A549 (cell line): ENCODE measurements around the gene HAAO. TPM values are rescaled to one million over a fixed set of nuclear protein-coding genes. Genes with fewer than 3 reads are reported as not detected.

ENCODE experiments used
- ATAC-seq, 2 experiments: fragments of 200-7000 bp in 1 of 2; fragments of >200 bp in 1 of 2; cut with Nextera tagmentation in 1 of 2; cut with Tn5 transposase in 1 of 2; 3 replicates each; pipeline versions ENCODE4 v1.8.0 to v1.9.1; 2018 to 2020; ENCODE audit warnings: mild to moderate bottlenecking in 1 of 2, moderate library complexity in 1 of 2
- CTCF ChIA-PET: fragments of 300-600 bp; sonication (Branson Sonifier 250); formaldehyde crosslinking; extraction: SDS; loops from one replicate; lab custom pipeline; 2021; ENCODE audit warnings: antibody characterized with exemption, inconsistent platforms; lab: Yijun Ruan, JAX
- POLR2A ChIA-PET: fragments of 350-600 bp; formaldehyde crosslinking; extraction: SDS; loops from one replicate; lab custom pipeline; 2021; ENCODE audit warnings: antibody characterized with exemption, inconsistent platforms; lab: Yijun Ruan, JAX
- DNase-seq, 2 experiments: peaks; one replicate each; pipeline versions ENCODE4 v3.0.0 to v3.0.0-alpha.2; 2011 to 2016; ENCODE audit warnings: low read depth in 1 of 2, low spot score in 1 of 2
- FAIRE-seq: peaks from 2 replicates; lab custom pipeline; 2011; peaks lifted over from hg19 to GRCh38; lab: Jason Lieb, UNC
- H3K27ac ChIP-seq, 2 experiments: fragments of >200 bp; sonication (Bioruptor Twin); formaldehyde crosslinking; 3 replicates each; pipeline ENCODE4 v1.5.1; 2016 to 2017
- H3K4me1 ChIP-seq: fragments of >200 bp; sonication (Bioruptor Twin); formaldehyde crosslinking; 3 replicates; pipeline ENCODE4 v1.6.1; 2016
- H3K4me2 ChIP-seq: fragments of >200 bp; sonication (Bioruptor Twin); formaldehyde crosslinking; 3 replicates; pipeline ENCODE4 v1.6.1; 2016
- H3K4me3 ChIP-seq: fragments of >200 bp; sonication (Bioruptor Twin); formaldehyde crosslinking; 3 replicates; pipeline ENCODE4 v1.5.1; 2016
- H3K9me3 ChIP-seq: fragments of >200 bp; sonication (Bioruptor Twin); formaldehyde crosslinking; 3 replicates; pipeline ENCODE4 v1.6.1; 2016
- EHMT2 ChIP-seq: fragments of 200-600 bp; sonication (generic); IDR thresholded peaks from 2 replicates; pipeline ENCODE4 v1.6.1; 2016; ENCODE audit warnings: antibody characterized with exemption, low read depth, mild to moderate bottlenecking, moderate library complexity
- ESRRA ChIP-seq: fragments of 150-350 bp; IDR thresholded peaks from 2 replicates; pipeline ENCODE4 v1.6.1; 2014; ENCODE audit warnings: mild to moderate bottlenecking, low read length, borderline replicate concordance
- GATA3 ChIP-seq: IDR thresholded peaks from 2 replicates; pipeline ENCODE4 v1.6.1; 2012; ENCODE audit warnings: borderline replicate concordance
- HDAC2 ChIP-seq: fragments of 200-600 bp; sonication (generic); IDR thresholded peaks from 2 replicates; pipeline ENCODE4 v1.6.1; 2016
- HEYL ChIP-seq: fragments of 250-450 bp; sonication (Bioruptor Pico); IDR thresholded peaks from 2 replicates; pipeline ENCODE4 v1.8.0; 2021; ENCODE audit warnings: mild to moderate bottlenecking, moderate library complexity
- HOXA7 ChIP-seq: fragments of 250-450 bp; sonication (Bioruptor Pico); IDR thresholded peaks from 2 replicates; pipeline ENCODE4 v1.5.0; 2020; ENCODE audit warnings: mild to moderate bottlenecking, moderate library complexity
- HOXB13 ChIP-seq: fragments of 250-450 bp; sonication (Bioruptor Pico); IDR thresholded peaks from 2 replicates; pipeline ENCODE4 v1.5.0; 2020; ENCODE audit warnings: low read depth, mild to moderate bottlenecking, moderate library complexity
- KDM5A ChIP-seq: fragments of 200-600 bp; sonication (generic); IDR thresholded peaks from 2 replicates; pipeline ENCODE4 v1.6.1; 2016; ENCODE audit warnings: antibody characterized with exemption, mild to moderate bottlenecking
- MAZ ChIP-seq: fragments of 150-350 bp; IDR thresholded peaks from 2 replicates; pipeline ENCODE4 v1.6.1; 2014; ENCODE audit warnings: antibody characterized with exemption, low read depth, low read length, borderline replicate concordance
- NPAS2 ChIP-seq: fragments of 250-450 bp; sonication (Bioruptor Pico); IDR thresholded peaks from 2 replicates; pipeline ENCODE4 v1.8.0; 2022; ENCODE audit warnings: mild to moderate bottlenecking, moderate library complexity, borderline replicate concordance
- PHF8 ChIP-seq: fragments of 200-600 bp; sonication (generic); IDR thresholded peaks from 2 replicates; pipeline ENCODE4 v1.6.1; 2016; ENCODE audit warnings: low read depth, mild to moderate bottlenecking, antibody characterized with exemption, moderate library complexity, borderline replicate concordance
- POLR2A ChIP-seq: IDR thresholded peaks from 2 replicates; pipeline ENCODE4 v1.6.1; 2012; ENCODE audit warnings: mild to moderate bottlenecking, low read length
- RCOR1 ChIP-seq: fragments of 150-350 bp; IDR thresholded peaks from 2 replicates; pipeline ENCODE4 v1.6.1; 2014; ENCODE audit warnings: antibody characterized with exemption, low read length, low read depth
- RFX5 ChIP-seq: fragments of 450-650 bp; IDR thresholded peaks from 2 replicates; pipeline ENCODE4 v1.7.1; 2014; ENCODE audit warnings: antibody characterized with exemption, mild to moderate bottlenecking, moderate library complexity
- RNF2 ChIP-seq: fragments of 200-600 bp; sonication (generic); IDR thresholded peaks from 2 replicates; pipeline ENCODE4 v1.6.1; 2016; ENCODE audit warnings: low read depth, mild to moderate bottlenecking, antibody characterized with exemption, moderate library complexity, borderline replicate concordance
- TP53 ChIP-seq: fragments of 250-450 bp; sonication (Bioruptor Pico); IDR thresholded peaks from 2 replicates; pipeline ENCODE4 v1.5.0; 2021; ENCODE audit warnings: mild to moderate bottlenecking, moderate library complexity
- ZNF302 ChIP-seq: fragments of 250-450 bp; sonication (Bioruptor Pico); IDR thresholded peaks from 2 replicates; pipeline ENCODE4 v1.9.0; 2021; ENCODE audit warnings: inconsistent platforms, mild to moderate bottlenecking, moderate library complexity
- WGBS: methylation state at CpG from one replicate; pipeline ENCODE4 v1.1.6; 2017; ENCODE audit errors: missing lambda C conversion rate; 5-methylcytosine and 5-hydroxymethylcytosine counted together
- polyA plus RNA-seq, 4 experiments: library from polyadenylated mRNA; depleted of rRNA in 3 of 4; stranded (reverse); fragments of >200 nt; fragmentation: RNase III in 1 of 4; extraction: RNeasy Plus Mini Kit Qiagen cat#74134 plus additional on column Dnase treatment in 1 of 4; gene quantifications; 2 replicates in 3 of 4; 3 replicates in 1 of 4; pipeline ENCODE4 v1.2.3, GENCODE V29; 2011 to 2017
- TF ChIP-seq, protein P1 (sequence below): fragments of 200-600 bp; sonication (generic); IDR thresholded peaks from 2 replicates; pipeline ENCODE4 v1.6.1; 2016; ENCODE audit warnings: antibody characterized with exemption, mild to moderate bottlenecking, moderate library complexity
- TF ChIP-seq, protein P2 (sequence below): fragments of 150-350 bp; IDR thresholded peaks from 2 replicates; pipeline ENCODE4 v1.6.1; 2014; ENCODE audit warnings: low read depth, mild to moderate bottlenecking, low read length
- TF ChIP-seq, protein P3 (sequence below): fragments of >200 bp; sonication (Bioruptor Twin); formaldehyde crosslinking; IDR thresholded peaks from 3 replicates; pipeline ENCODE4 v1.5.1; 2016
- TF ChIP-seq, protein P4 (sequence below): fragments of >200 bp; sonication (Bioruptor Twin); formaldehyde crosslinking; IDR thresholded peaks from 2 replicates; pipeline ENCODE4 v1.6.1; 2016

The HAAO gene
- polyA plus RNA-seq, 2 of the 4 experiments (the other 2 are of a cell fraction), result not detected

DNA sequence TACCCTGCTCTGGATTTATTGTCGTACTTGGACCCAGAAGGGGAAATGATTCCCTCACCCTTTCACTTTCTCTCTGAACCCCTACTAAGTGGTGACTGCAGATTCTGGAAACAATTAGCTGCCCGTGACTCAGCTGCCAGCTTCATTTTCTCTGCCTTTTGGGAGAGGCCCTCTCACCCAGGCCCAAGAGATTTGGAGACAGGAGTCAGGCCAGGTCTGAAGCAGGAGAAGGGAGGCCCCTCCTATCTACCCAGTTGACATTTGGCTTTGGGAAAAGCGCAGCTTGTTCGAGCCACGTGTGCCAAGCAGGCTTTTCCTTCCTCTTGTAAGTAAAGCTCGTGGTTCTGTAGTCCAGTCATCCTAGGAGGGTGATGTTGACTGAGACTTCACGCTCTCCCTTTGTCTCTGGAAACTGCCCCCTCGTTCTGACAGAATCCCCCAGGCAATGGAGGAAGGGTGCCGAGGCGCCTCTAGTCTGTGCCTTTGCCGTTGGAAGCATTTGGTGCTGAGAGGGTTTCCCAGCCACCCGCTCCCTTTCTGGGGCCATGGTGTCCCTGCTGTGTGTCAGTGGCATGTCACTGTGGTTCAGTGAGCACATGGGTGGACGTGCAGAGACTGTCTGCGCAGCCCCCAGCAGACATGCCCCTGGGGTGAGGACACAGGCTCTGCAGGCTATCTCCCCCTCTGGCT, 37.0 kb downstream of the HAAO start (continued):
- TF ChIP-seq, protein P1, sequence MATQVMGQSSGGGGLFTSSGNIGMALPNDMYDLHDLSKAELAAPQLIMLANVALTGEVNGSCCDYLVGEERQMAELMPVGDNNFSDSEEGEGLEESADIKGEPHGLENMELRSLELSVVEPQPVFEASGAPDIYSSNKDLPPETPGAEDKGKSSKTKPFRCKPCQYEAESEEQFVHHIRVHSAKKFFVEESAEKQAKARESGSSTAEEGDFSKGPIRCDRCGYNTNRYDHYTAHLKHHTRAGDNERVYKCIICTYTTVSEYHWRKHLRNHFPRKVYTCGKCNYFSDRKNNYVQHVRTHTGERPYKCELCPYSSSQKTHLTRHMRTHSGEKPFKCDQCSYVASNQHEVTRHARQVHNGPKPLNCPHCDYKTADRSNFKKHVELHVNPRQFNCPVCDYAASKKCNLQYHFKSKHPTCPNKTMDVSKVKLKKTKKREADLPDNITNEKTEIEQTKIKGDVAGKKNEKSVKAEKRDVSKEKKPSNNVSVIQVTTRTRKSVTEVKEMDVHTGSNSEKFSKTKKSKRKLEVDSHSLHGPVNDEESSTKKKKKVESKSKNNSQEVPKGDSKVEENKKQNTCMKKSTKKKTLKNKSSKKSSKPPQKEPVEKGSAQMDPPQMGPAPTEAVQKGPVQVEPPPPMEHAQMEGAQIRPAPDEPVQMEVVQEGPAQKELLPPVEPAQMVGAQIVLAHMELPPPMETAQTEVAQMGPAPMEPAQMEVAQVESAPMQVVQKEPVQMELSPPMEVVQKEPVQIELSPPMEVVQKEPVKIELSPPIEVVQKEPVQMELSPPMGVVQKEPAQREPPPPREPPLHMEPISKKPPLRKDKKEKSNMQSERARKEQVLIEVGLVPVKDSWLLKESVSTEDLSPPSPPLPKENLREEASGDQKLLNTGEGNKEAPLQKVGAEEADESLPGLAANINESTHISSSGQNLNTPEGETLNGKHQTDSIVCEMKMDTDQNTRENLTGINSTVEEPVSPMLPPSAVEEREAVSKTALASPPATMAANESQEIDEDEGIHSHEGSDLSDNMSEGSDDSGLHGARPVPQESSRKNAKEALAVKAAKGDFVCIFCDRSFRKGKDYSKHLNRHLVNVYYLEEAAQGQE, result no peak
- TF ChIP-seq POLR2A (no peak), HEYL (CRISPR knock-in tag) (no peak), MAZ (no peak), HDAC2 (no peak), KDM5A (no peak), RNF2 (no peak), HOXB13 (CRISPR knock-in tag) (no peak), HOXA7 (CRISPR knock-in tag) (no peak)

DNA sequence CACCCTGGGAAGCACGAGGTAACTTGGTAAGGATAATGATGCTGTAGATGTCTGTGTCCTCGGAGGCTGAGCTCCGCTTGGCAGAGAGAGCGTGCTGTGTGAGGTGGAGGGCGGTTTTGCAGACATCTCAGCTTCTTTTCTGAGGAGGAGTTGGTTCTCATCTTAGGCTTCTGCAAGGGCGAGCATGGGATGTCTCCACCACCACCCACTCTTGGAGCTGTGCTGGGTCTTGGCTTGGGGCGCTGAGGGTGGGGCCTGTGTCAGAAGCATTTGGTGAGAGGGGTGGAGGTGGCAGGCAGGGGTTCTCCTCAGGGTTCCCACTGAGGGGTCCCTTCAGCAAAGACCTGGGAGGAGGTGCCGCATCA, 37.6 kb downstream of the HAAO start:
- no peak overlapping the region for H3K27ac ChIP-seq
- no peak overlapping the region for H3K4me3 ChIP-seq
- WGBS, result 76% methylated on average over 8 of the region's 8 CpGs
- H3K4me2 ChIP-seq, result no peak overlapping the region
- TF ChIP-seq HOXA7 (CRISPR knock-in tag) (no peak), ESRRA (no peak), TP53 (CRISPR knock-in tag) (no peak), GATA3 (no peak), PHF8 (no peak), EHMT2 (no peak), NPAS2 (no peak), RFX5 (no peak), HEYL (CRISPR knock-in tag) (no peak), HOXB13 (CRISPR knock-in tag) (no peak), ZNF302 (CRISPR knock-in tag) (no peak), RCOR1 (no peak)
- TF ChIP-seq, protein P2, sequence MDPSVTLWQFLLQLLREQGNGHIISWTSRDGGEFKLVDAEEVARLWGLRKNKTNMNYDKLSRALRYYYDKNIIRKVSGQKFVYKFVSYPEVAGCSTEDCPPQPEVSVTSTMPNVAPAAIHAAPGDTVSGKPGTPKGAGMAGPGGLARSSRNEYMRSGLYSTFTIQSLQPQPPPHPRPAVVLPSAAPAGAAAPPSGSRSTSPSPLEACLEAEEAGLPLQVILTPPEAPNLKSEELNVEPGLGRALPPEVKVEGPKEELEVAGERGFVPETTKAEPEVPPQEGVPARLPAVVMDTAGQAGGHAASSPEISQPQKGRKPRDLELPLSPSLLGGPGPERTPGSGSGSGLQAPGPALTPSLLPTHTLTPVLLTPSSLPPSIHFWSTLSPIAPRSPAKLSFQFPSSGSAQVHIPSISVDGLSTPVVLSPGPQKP, result no peak
- TF ChIP-seq, protein P3, sequence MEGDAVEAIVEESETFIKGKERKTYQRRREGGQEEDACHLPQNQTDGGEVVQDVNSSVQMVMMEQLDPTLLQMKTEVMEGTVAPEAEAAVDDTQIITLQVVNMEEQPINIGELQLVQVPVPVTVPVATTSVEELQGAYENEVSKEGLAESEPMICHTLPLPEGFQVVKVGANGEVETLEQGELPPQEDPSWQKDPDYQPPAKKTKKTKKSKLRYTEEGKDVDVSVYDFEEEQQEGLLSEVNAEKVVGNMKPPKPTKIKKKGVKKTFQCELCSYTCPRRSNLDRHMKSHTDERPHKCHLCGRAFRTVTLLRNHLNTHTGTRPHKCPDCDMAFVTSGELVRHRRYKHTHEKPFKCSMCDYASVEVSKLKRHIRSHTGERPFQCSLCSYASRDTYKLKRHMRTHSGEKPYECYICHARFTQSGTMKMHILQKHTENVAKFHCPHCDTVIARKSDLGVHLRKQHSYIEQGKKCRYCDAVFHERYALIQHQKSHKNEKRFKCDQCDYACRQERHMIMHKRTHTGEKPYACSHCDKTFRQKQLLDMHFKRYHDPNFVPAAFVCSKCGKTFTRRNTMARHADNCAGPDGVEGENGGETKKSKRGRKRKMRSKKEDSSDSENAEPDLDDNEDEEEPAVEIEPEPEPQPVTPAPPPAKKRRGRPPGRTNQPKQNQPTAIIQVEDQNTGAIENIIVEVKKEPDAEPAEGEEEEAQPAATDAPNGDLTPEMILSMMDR, result no peak
- TF ChIP-seq, protein P4, sequence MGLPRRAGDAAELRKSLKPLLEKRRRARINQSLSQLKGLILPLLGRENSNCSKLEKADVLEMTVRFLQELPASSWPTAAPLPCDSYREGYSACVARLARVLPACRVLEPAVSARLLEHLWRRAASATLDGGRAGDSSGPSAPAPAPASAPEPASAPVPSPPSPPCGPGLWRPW, result no peak
- ATAC-seq (no peak; a peak in 1 of 6 replicates), FAIRE-seq (no peak), DNase-seq (no peak)
- no peaks in the 10 kb centered on the region for H3K4me1 ChIP-seq
- ChIA-PET CTCF (interaction anchor here (0.9 to 2.5 kb wide), 3 partner anchors 10 to 16 kb away, joined by 3 to 9 read pairs (median 3); no protein-coding TSS in a partner anchor), POLR2A (no interaction called here)
- no peaks in the 10 kb centered on the region for H3K9me3 ChIP-seq
